ENCODE data around the gene LHFPL2. TPM values are rescaled to one million over a fixed set of nuclear protein-coding genes. Genes with fewer than 3 reads are reported as not detected.

Gene LHFPL2
- total and polyA plus RNA-seq, 2 of the 4 experiments (the other 2 are of a cell fraction), result 6.5 to 11.3 TPM

DNA sequence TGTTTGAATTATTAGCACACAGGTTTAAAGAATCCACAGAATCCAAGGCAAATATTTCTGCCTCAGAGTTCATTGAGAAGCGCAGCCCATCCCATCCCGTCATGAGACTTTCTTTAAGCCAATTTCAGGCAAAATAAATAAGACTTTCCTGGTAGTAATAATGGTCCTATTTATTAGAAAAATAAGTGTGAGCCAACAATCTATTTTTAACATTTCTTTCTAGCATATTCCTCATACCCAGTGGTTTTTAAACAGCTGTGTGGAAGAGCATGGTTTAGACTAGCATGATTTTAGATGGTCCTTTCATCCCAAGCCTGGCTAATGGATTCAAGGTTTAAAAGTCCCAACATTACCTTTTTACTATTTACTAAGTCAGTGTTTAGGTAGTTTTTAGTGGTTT, 162.4 kb downstream of the LHFPL2 start:
- H3K9me3 ChIP-seq (ENCODE audit: control insufficient read depth, insufficient read depth, low read length), result no peaks in the 10 kb centered on the region
- no peak overlapping the region for H2BK20ac ChIP-seq (ENCODE audit: low read depth, low read length)
- no peak overlapping the region for H2AFZ ChIP-seq (replicated peaks; ENCODE audit: low read length, poor library complexity)
- no peak overlapping the region for H2BK120ac ChIP-seq (ENCODE audit: low read depth, low read length)
- WGBS, 2 experiments (ENCODE audit: extremely low coverage in 2 of 2, insufficient read length in 1 of 2), result no CpG with 5 or more reads among the region's 2 CpGs
- H3K14ac ChIP-seq (replicated peaks; ENCODE audit: low read depth, low read length), result no peak overlapping the region
- ChIA-PET POLR2A (ENCODE audit: unreplicated experiment) (no interaction called here), CTCF (no interaction called here)
- H4K20me1 ChIP-seq (ENCODE audit: insufficient read depth, low read length), result no peaks in the 10 kb centered on the region
- no peak overlapping the region for H3K4ac ChIP-seq (ENCODE audit: low read depth, low read length)
- dilution Hi-C loops (cut with HindIII; ENCODE audit: low sequenced_read_pairs, unreplicated experiment), result no loop called here
- ATAC-seq (ENCODE audit: low read depth) (no peak), DNase-seq (no peak)
- H3K56ac ChIP-seq (ENCODE audit: extremely low read depth, insufficient read depth, low read length), result no peak overlapping the region
- H4K5ac ChIP-seq (ENCODE audit: low read depth, low read length), result no peak overlapping the region
- H3K9me1 ChIP-seq (ENCODE audit: insufficient read depth, low read length), result peaks cover 7% of the 10 kb centered on the region
- intact Hi-C loops (cut with micrococcal nuclease), result loop anchor here (2.0 kb wide), 1 partner anchor 17 kb away; no protein-coding TSS in a partner anchor
- H3K23ac ChIP-seq (ENCODE audit: low read depth, low read length), result no peak overlapping the region
- TF ChIP-seq NFE2L2 (IDR thresholded peaks at IDR 0.05; ENCODE audit: low read depth, low read length) (no peak), MAZ (IDR thresholded peaks at IDR 0.05; ENCODE audit: borderline replicate concordance, low read depth, low read length) (no peak), RAD21 (IDR thresholded peaks at IDR 0.05; ENCODE audit: low read length) (no peak), SMC3 (IDR thresholded peaks at IDR 0.05; ENCODE audit: low read depth, low read length) (no peak), FOS (IDR thresholded peaks at IDR 0.05; ENCODE audit: low read depth, low read length) (no peak), MXI1 (IDR thresholded peaks at IDR 0.05; ENCODE audit: borderline replicate concordance, low read depth, low read length) (no peak), RFX5 (IDR thresholded peaks at IDR 0.05; ENCODE audit: low read depth, low read length) (no peak), POLR2A (IDR thresholded peaks at IDR 0.05; ENCODE audit: low read depth, low read length) (no peak), RCOR1 (IDR thresholded peaks at IDR 0.05; ENCODE audit: insufficient replicate concordance, low read length) (no peak), MAFK (IDR thresholded peaks at IDR 0.05; ENCODE audit: low read depth, low read length) (no peak), BHLHE40 (IDR thresholded peaks at IDR 0.05; ENCODE audit: low read depth, low read length) (no peak), CEBPB (IDR thresholded peaks at IDR 0.05; ENCODE audit: low read depth, low read length) (no peak)
- TF ChIP-seq, protein P1, sequence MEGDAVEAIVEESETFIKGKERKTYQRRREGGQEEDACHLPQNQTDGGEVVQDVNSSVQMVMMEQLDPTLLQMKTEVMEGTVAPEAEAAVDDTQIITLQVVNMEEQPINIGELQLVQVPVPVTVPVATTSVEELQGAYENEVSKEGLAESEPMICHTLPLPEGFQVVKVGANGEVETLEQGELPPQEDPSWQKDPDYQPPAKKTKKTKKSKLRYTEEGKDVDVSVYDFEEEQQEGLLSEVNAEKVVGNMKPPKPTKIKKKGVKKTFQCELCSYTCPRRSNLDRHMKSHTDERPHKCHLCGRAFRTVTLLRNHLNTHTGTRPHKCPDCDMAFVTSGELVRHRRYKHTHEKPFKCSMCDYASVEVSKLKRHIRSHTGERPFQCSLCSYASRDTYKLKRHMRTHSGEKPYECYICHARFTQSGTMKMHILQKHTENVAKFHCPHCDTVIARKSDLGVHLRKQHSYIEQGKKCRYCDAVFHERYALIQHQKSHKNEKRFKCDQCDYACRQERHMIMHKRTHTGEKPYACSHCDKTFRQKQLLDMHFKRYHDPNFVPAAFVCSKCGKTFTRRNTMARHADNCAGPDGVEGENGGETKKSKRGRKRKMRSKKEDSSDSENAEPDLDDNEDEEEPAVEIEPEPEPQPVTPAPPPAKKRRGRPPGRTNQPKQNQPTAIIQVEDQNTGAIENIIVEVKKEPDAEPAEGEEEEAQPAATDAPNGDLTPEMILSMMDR (conservative IDR thresholded peaks at IDR 0.05; ENCODE audit: low read depth, low read length), result no peak
- H4K91ac ChIP-seq (ENCODE audit: insufficient read depth, low read depth, low read length), result no peak overlapping the region
- no peak overlapping the region for H3K4me3 ChIP-seq (ENCODE audit: insufficient read depth, low read depth, low read length)
- H3K18ac ChIP-seq (ENCODE audit: low read depth, low read length), result no peak overlapping the region
- BruUV-seq (replicated peaks), result no TSS peak
- H3K36me3 ChIP-seq (ENCODE audit: control insufficient read depth, insufficient read depth, low read length), result peaks cover 28% of the 10 kb centered on the region
- no peak overlapping the region for H2AK9ac ChIP-seq (replicated peaks; ENCODE audit: low read depth, low read length, poor library complexity)
- in situ Hi-C loops (cut with MboI; ENCODE audit: low sequenced_read_pairs), result no loop called here
- H3K4me2 ChIP-seq (ENCODE audit: low read depth, low read length), result no peak overlapping the region
- H3K9ac ChIP-seq (ENCODE audit: low read depth, low read length), result no peak overlapping the region
- no peak overlapping the region for H2AK5ac ChIP-seq (ENCODE audit: low read depth, low read length)
- peaks cover 8 to 20% of the 10 kb centered on the region in 2 experiments; a peak in 1 of 4 replicates for H3K79me1 ChIP-seq (ENCODE audit: low read depth in 1 of 2, low read length in 2 of 2)
- H3K4me1 ChIP-seq (ENCODE audit: control insufficient read depth, insufficient read depth, low read length), result peaks cover 2% of the 10 kb centered on the region
- no peak overlapping the region for H3K27ac ChIP-seq (ENCODE audit: insufficient read depth, low read length)
- no peak overlapping the region for H2BK5ac ChIP-seq (ENCODE audit: low read depth, low read length, poor library complexity, severe bottlenecking)
- no peak overlapping the region for H4K8ac ChIP-seq (ENCODE audit: low read depth in 2 of 2, low read length in 2 of 2)
- no peaks in the 10 kb centered on the region for H3K27me3 ChIP-seq (ENCODE audit: control insufficient read depth, insufficient read depth, low read length)
- no peak overlapping the region for H2BK15ac ChIP-seq (ENCODE audit: low read depth, low read length)

Measured in IMR-90 (cell line).